Measurements from ENCODE around the gene PYCARD.

DNA sequence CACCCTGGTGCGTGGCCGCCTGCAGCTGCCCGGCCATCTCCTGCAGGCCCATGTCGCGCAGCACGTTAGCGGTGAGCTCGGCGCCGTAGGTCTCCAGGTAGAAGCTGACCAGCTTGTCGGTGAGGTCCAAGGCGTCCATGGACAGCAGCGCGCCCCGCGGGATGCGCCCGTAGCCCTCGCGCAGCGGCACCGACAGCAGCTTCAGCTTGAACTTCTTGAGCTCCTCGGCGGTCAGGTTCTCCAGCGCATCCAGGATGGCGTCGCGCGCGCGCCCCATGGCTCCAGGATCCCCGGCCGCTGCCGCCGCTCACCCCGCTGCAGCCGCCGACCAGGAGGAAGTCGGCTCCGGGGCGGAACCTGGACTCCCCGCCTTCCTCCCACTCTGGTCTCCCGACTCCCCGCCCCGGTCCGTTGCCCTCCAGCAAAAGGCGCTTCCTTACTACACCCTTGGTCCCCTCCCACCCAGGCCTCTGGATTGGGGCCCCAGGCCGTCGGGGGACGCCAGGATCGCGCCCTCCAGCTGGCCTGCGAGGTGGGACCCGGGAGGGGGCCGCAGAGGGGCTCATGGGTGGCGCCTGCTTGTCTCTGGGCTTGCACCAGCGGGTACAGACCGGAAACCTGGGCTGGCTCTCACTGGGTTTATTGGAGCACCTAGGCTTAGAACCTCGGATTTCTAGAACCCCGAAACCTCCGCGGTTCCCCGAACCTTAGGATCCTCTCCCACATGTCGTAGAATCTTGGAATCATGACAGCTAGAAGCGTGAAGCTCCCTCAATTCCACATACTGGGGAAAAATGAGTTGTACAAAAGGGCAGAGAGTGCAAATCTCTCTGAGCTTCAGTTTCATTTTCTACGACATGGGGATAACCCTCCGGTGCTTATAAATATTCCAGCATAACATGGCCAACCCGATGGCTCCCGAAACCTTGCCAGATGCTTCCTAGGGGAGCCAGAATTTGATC is at the start of gene PYCARD:
- no peak for TF ChIP-seq SUZ12 (IDR thresholded peaks at IDR 0.05; ENCODE audit: extremely low read depth, insufficient read depth, insufficient read length)
- no peak for TF ChIP-seq ZNF274 (IDR thresholded peaks at IDR 0.05; ENCODE audit: low read depth, low read length)

Measured in NT2/D1 (cell line).